WTC11 (cell line): Measurements from ENCODE around the gene PRLR. TPM values are rescaled to one million over a fixed set of nuclear protein-coding genes. Genes with fewer than 3 reads are reported as not detected.

ENCODE experiments used
- ATAC-seq: fragments of 200-7000 bp; cut with Tn5 transposase; 2 replicates; pipeline ENCODE4 v1.10.0; 2021; ENCODE audit warnings: mild to moderate bottlenecking, moderate library complexity
- CTCF ChIA-PET: fragments of 300-600 bp; sonication (Branson Sonifier 250); formaldehyde crosslinking; loops from one replicate; lab custom pipeline; 2021; ENCODE audit warnings: antibody characterized with exemption; lab: Charles Lee
- POLR2A ChIA-PET: fragments of 350-600 bp; sonication (Branson Sonifier 250); formaldehyde crosslinking; loops from one replicate; lab custom pipeline; 2021; ENCODE audit warnings: antibody characterized with exemption; lab: Charles Lee
- DNase-seq: peaks from one replicate; pipeline ENCODE4 v3.0.0; 2021; ENCODE audit warnings: low spot score
- H3K27ac Mint-ChIP-seq: 2 replicates; pipeline ENCODE4 v1.8.0; 2021; ENCODE audit warnings: mixed read lengths
- H3K27me3 Mint-ChIP-seq: 2 replicates; pipeline ENCODE4 v1.8.0; 2021; ENCODE audit warnings: low read depth, mild to moderate bottlenecking, moderate library complexity, mixed read lengths
- H3K36me3 Mint-ChIP-seq: 2 replicates; pipeline ENCODE4 v1.8.0; 2021; ENCODE audit warnings: mixed read lengths
- H3K4me1 Mint-ChIP-seq: 2 replicates; pipeline ENCODE4 v1.8.0; 2022; ENCODE audit warnings: mixed read lengths
- H3K4me3 Mint-ChIP-seq: 2 replicates; pipeline ENCODE4 v1.8.0; 2021; ENCODE audit warnings: mild to moderate bottlenecking, moderate library complexity, mixed read lengths
- H3K9me3 Mint-ChIP-seq: 2 replicates; pipeline ENCODE4 v1.8.0; 2021; ENCODE audit warnings: mixed read lengths
- CREB1 ChIP-seq: sonication (generic); formaldehyde crosslinking; IDR thresholded peaks from 2 replicates; pipeline ENCODE4 v1.8.0; 2023; ENCODE audit warnings: mild to moderate bottlenecking, missing genetic modification reagents
- E2F1 ChIP-seq: sonication (generic); formaldehyde crosslinking; IDR thresholded peaks from 2 replicates; pipeline ENCODE4 v1.8.0; 2022; ENCODE audit warnings: mild to moderate bottlenecking, missing genetic modification reagents
- HMGA2 ChIP-seq: fragments of 250-450 bp; sonication (Bioruptor Pico); IDR thresholded peaks from 2 replicates; pipeline ENCODE4 v1.4.0; 2021; ENCODE audit warnings: mild to moderate bottlenecking, moderate library complexity
- HMGXB4 ChIP-seq: sonication (generic); formaldehyde crosslinking; IDR thresholded peaks from 2 replicates; pipeline ENCODE4 v1.8.1; 2023; ENCODE audit warnings: mild to moderate bottlenecking, moderate library complexity, missing genetic modification reagents
- IRF2 ChIP-seq: sonication (generic); formaldehyde crosslinking; IDR thresholded peaks from 2 replicates; pipeline ENCODE4 v1.8.0; 2022; ENCODE audit warnings: low read depth, missing genetic modification reagents, borderline replicate concordance
- JUN ChIP-seq: sonication (generic); formaldehyde crosslinking; IDR thresholded peaks from 2 replicates; pipeline ENCODE4 v1.8.0; 2023; ENCODE audit warnings: mild to moderate bottlenecking, missing genetic modification reagents
- NFE2L1 ChIP-seq: sonication (generic); formaldehyde crosslinking; IDR thresholded peaks from 2 replicates; pipeline ENCODE4 v1.8.1; 2023; ENCODE audit warnings: missing genetic modification reagents
- PRRX2 ChIP-seq: fragments of 250-450 bp; sonication (Bioruptor Pico); IDR thresholded peaks from 2 replicates; pipeline ENCODE4 v1.8.0; 2021; ENCODE audit warnings: mild to moderate bottlenecking
- SMAD3 ChIP-seq: sonication (generic); formaldehyde crosslinking; IDR thresholded peaks from 2 replicates; pipeline ENCODE4 v1.8.0; 2022; ENCODE audit warnings: missing genetic modification reagents, mild to moderate bottlenecking, borderline replicate concordance
- STAT6 ChIP-seq: sonication (generic); formaldehyde crosslinking; conservative IDR thresholded peaks from 2 replicates; pipeline ENCODE4 v1.8.1; 2023; ENCODE audit warnings: mild to moderate bottlenecking, low read depth, missing genetic modification reagents, moderate library complexity
- ZNF219 ChIP-seq: sonication (generic); formaldehyde crosslinking; IDR thresholded peaks from 2 replicates; pipeline ENCODE4 v1.8.0; 2023; ENCODE audit warnings: missing genetic modification reagents, mild to moderate bottlenecking, borderline replicate concordance
- ZNF281 ChIP-seq: sonication (generic); formaldehyde crosslinking; IDR thresholded peaks from 2 replicates; pipeline ENCODE4 v1.8.0; 2023; ENCODE audit warnings: mild to moderate bottlenecking, missing genetic modification reagents
- ZNF512 ChIP-seq: sonication (generic); formaldehyde crosslinking; IDR thresholded peaks from 2 replicates; pipeline ENCODE4 v1.8.1; 2022; ENCODE audit warnings: missing genetic modification reagents, borderline replicate concordance
- ZNF532 ChIP-seq: fragments of 250-450 bp; sonication (Bioruptor Pico); IDR thresholded peaks from 2 replicates; pipeline ENCODE4 v1.9.0; 2021; ENCODE audit warnings: mild to moderate bottlenecking, borderline replicate concordance
- total RNA-seq: library from RNA; stranded (reverse); gene quantifications from 3 replicates; pipeline ENCODE4 v1.2.3, GENCODE V29; 2021

PRLR gene
- total RNA-seq, 1 experiment from 2014 or later = 3.2 TPM

- Mint-ChIP-seq H3K4me3 (no peak overlapping the region), H3K36me3 (no peaks in the 10 kb centered on the region), H3K27me3 (no peaks in the 10 kb centered on the region), H3K9me3 (peaks cover 4% of the 10 kb centered on the region; the same call in 1 of the 2 replicates), H3K4me1 (no peaks in the 10 kb centered on the region), H3K27ac (no peak overlapping the region)
- POLR2A ChIA-PET = no interaction called here
- ATAC-seq (no peak), DNase-seq (no peak)
- CTCF ChIA-PET = interaction anchor here (0.9 kb wide), 1 partner anchor 268 kb away, joined by 3 read pairs; no protein-coding TSS in a partner anchor
- TF ChIP-seq HMGXB4 (CRISPR knock-in tag) (no peak), ZNF512 (CRISPR knock-in tag) (no peak)
Observed at GRCh38 chr5:35212122-35212982, 17.9 kb downstream of the PRLR start.

GRCh38 chr5:35209862-35210261 is 20.4 kb downstream of the PRLR start:
- Mint-ChIP-seq H3K4me1 (no peaks in the 10 kb centered on the region), H3K27me3 (no peaks in the 10 kb centered on the region), H3K27ac (no peak overlapping the region), H3K4me3 (no peak overlapping the region), H3K9me3 (peaks cover 4% of the 10 kb centered on the region; the same call in 1 of the 2 replicates), H3K36me3 (no peaks in the 10 kb centered on the region)
- POLR2A ChIA-PET = no interaction called here
- CTCF ChIA-PET = interaction anchor here (0.6 to 1.1 kb wide), 2 partner anchors 169 to 389 kb away, joined by 3 read pairs; no protein-coding TSS in a partner anchor
- DNase-seq (no peak), ATAC-seq (no peak)
- TF ChIP-seq HMGA2 (CRISPR knock-in tag) (no peak), SMAD3 (CRISPR knock-in tag) (no peak), E2F1 (CRISPR knock-in tag) (no peak)

- H3K27ac Mint-ChIP-seq = no peak overlapping the region
- H3K9me3 Mint-ChIP-seq = no peaks in the 10 kb centered on the region
- ATAC-seq (no peak), DNase-seq (no peak)
- no peaks in the 10 kb centered on the region for H3K27me3 Mint-ChIP-seq
- H3K36me3 Mint-ChIP-seq = no peaks in the 10 kb centered on the region
- POLR2A ChIA-PET = no interaction called here
- no peaks in the 10 kb centered on the region for H3K4me1 Mint-ChIP-seq
- no peak overlapping the region for H3K4me3 Mint-ChIP-seq
- CTCF ChIA-PET = no interaction called here
- TF ChIP-seq IRF2 (CRISPR knock-in tag) (no peak), HMGA2 (CRISPR knock-in tag) (no peak), ZNF219 (CRISPR knock-in tag) (no peak), PRRX2 (CRISPR knock-in tag) (no peak), JUN (no peak), ZNF281 (no peak), ZNF532 (CRISPR knock-in tag) (no peak), CREB1 (CRISPR knock-in tag) (no peak), STAT6 (no peak), NFE2L1 (CRISPR knock-in tag) (no peak)
Observed at GRCh38 chr5:35205606-35206005, 24.7 kb downstream of the PRLR start.
